ENCODE measurements around the gene ZCCHC24. TPM values are rescaled to one million over a fixed set of nuclear protein-coding genes. Genes with fewer than 3 reads are reported as not detected.

ZCCHC24 gene
- total and polyA plus RNA-seq, 2 of the 8 experiments (the other 6 are each of a cell fraction or from before 2014, with no cell fraction given), result 3.9 to 6.9 TPM

DNA sequence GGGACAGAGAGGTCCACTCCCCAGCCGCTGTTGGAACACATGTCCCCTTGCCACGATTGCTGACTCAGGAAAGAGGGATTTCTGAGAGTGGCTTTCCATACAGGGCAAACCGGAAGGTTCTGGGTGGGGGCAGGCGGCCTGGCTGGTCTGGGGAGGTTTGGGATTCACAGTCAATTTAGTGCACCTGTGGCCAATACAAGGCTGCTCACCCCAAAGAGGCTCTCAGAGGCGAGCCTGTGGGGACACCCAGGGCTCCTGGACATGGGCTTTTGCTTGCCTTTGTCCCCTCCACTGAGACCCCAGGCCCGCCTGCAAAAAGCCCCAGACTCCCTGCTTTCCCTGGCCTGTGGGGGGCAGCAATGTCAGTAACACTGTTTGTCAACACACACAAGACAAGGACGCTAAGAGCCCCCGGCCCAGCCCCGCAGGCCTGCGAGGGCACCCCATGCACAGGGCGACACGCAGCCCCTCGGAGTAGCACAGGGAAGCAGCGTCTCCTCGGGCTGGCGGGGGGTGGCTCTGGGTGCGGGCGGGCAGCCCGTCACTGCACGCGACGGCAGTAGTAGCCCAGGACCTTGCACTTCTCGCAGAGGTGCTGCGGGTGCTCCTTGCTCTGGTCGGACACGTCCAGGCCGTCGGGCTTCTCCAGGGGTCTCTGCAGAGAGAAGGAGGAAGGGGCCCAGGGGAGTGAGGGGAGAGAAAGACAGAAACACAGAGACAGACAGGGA, 59.5 kb downstream of the ZCCHC24 start (continued):
- TF ChIP-seq, protein P1, sequence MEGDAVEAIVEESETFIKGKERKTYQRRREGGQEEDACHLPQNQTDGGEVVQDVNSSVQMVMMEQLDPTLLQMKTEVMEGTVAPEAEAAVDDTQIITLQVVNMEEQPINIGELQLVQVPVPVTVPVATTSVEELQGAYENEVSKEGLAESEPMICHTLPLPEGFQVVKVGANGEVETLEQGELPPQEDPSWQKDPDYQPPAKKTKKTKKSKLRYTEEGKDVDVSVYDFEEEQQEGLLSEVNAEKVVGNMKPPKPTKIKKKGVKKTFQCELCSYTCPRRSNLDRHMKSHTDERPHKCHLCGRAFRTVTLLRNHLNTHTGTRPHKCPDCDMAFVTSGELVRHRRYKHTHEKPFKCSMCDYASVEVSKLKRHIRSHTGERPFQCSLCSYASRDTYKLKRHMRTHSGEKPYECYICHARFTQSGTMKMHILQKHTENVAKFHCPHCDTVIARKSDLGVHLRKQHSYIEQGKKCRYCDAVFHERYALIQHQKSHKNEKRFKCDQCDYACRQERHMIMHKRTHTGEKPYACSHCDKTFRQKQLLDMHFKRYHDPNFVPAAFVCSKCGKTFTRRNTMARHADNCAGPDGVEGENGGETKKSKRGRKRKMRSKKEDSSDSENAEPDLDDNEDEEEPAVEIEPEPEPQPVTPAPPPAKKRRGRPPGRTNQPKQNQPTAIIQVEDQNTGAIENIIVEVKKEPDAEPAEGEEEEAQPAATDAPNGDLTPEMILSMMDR (IDR thresholded peaks at IDR 0.05; ENCODE audit: control extremely low read depth in 1 of 3, insufficient read depth in 1 of 3, low read depth in 1 of 3, low read length in 3 of 3), result peak; percentile 45 to 60 (median 52)
- peak; percentile 50 to 64 for TF ChIP-seq RAD21 (IDR thresholded peaks at IDR 0.05 in 1 of 2, conservative IDR thresholded peaks at IDR 0.05 in 1 of 2; ENCODE audit: low read depth in 2 of 2, low read length in 2 of 2)
- TF ChIP-seq KDM5A (IDR thresholded peaks at IDR 0.05; ENCODE audit: low read length), result no peak
- no peak for TF ChIP-seq RBBP5 (IDR thresholded peaks at IDR 0.05; ENCODE audit: borderline replicate concordance, low read depth, low read length)
- no peak for TF ChIP-seq SAP30 (IDR thresholded peaks at IDR 0.05; ENCODE audit: insufficient read depth, insufficient replicate concordance, low read length)
- TF ChIP-seq GTF2F1 (IDR thresholded peaks at IDR 0.05; ENCODE audit: borderline replicate concordance, low read depth, low read length), result no peak
- no peak for TF ChIP-seq TAF7 (optimal IDR thresholded peaks at IDR 0.05; ENCODE audit: borderline replicate concordance, low read depth, low read length)
- no peak for TF ChIP-seq YY1 (IDR thresholded peaks at IDR 0.05; ENCODE audit: low read depth, low read length)
- TF ChIP-seq MAFK (IDR thresholded peaks at IDR 0.05; ENCODE audit: low read depth, low read length), result peak; percentile 54; the same call in 1 of the 2 replicates
- no peak for TF ChIP-seq TEAD4 (IDR thresholded peaks at IDR 0.05; ENCODE audit: low read depth, low read length)
